ENCODE data around the gene HCN2. TPM values are rescaled to one million over a fixed set of nuclear protein-coding genes. Genes with fewer than 3 reads are reported as not detected.

HCN2 gene
- total and polyA plus RNA-seq, 10 of the 15 experiments (the other 5 are each of a cell fraction or from before 2014, with no cell fraction given) = 0.01 to 0.54 (median 0.08) TPM; not detected in 4

- TF ChIP-seq BCLAF1 (IDR thresholded peaks at IDR 0.05) (no peak), BRCA1 (IDR thresholded peaks at IDR 0.05; ENCODE audit: low read depth, low read length) (no peak), STAT1 (conservative IDR thresholded peaks at IDR 0.05) (no peak), POLR2AphosphoS2 (IDR thresholded peaks at IDR 0.05; ENCODE audit: low read depth, low read length) (peak; percentile 32; the same call in 1 of the 2 replicates), IKZF1 (conservative IDR thresholded peaks at IDR 0.05) (peak; percentile 72), SREBF1 (IDR thresholded peaks at IDR 0.05; ENCODE audit: low read length) (peak; percentile 41; the same call in 1 of the 2 replicates), MTA2 (IDR thresholded peaks at IDR 0.05; ENCODE audit: low read depth) (peak; percentile 26; the same call in 1 of the 2 replicates), SKIL (IDR thresholded peaks at IDR 0.05; ENCODE audit: low read depth, poor library complexity, severe bottlenecking) (no peak), PRDM15 (CRISPR knock-in tag; IDR thresholded peaks at IDR 0.05) (no peak), PAX5 (IDR thresholded peaks at IDR 0.05; ENCODE audit: borderline replicate concordance, low read depth, low read length) (no peak), TCF3 (IDR thresholded peaks at IDR 0.05; ENCODE audit: borderline replicate concordance, insufficient read depth, low read depth, low read length) (no peak), WRNIP1 (IDR thresholded peaks at IDR 0.05; ENCODE audit: borderline replicate concordance, low read depth, low read length) (no peak), NR2C1 (IDR thresholded peaks at IDR 0.05) (peak; percentile 93), HDAC2 (IDR thresholded peaks at IDR 0.05) (no peak)
- TF ChIP-seq, protein P1, sequence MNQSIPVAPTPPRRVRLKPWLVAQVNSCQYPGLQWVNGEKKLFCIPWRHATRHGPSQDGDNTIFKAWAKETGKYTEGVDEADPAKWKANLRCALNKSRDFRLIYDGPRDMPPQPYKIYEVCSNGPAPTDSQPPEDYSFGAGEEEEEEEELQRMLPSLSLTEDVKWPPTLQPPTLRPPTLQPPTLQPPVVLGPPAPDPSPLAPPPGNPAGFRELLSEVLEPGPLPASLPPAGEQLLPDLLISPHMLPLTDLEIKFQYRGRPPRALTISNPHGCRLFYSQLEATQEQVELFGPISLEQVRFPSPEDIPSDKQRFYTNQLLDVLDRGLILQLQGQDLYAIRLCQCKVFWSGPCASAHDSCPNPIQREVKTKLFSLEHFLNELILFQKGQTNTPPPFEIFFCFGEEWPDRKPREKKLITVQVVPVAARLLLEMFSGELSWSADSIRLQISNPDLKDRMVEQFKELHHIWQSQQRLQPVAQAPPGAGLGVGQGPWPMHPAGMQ (IDR thresholded peaks at IDR 0.05; ENCODE audit: borderline replicate concordance) = no peak
- TF ChIP-seq, protein P2, sequence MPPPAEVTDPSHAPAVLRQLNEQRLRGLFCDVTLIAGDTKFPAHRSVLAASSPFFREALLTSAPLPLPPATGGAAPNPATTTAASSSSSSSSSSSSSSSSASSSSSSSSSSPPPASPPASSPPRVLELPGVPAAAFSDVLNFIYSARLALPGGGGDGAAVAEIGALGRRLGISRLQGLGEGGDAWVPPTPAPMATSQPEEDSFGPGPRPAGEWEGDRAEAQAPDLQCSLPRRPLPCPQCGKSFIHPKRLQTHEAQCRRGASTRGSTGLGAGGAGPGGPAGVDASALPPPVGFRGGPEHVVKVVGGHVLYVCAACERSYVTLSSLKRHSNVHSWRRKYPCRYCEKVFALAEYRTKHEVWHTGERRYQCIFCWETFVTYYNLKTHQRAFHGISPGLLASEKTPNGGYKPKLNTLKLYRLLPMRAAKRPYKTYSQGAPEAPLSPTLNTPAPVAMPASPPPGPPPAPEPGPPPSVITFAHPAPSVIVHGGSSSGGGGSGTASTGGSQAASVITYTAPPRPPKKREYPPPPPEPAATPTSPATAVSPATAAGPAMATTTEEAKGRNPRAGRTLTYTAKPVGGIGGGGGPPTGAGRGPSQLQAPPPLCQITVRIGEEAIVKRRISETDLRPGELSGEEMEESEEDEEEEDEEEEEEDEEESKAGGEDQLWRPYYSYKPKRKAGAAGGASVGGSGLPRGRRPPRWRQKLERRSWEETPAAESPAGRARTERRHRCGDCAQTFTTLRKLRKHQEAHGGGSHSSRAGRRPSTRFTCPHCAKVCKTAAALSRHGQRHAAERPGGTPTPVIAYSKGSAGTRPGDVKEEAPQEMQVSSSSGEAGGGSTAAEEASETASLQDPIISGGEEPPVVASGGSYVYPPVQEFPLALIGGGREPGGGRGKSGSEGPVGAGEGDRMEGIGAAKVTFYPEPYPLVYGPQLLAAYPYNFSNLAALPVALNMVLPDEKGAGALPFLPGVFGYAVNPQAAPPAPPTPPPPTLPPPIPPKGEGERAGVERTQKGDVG (CRISPR knock-in tag; IDR thresholded peaks at IDR 0.05) = no peak
Measured at GRCh38 chr19:633068-633785, 43.5 kb downstream of the HCN2 start, which contains the start of gene POLRMT (continued).
